ENCODE data around the gene GNAI2. TPM values are rescaled to one million over a fixed set of nuclear protein-coding genes. Genes with fewer than 3 reads are reported as not detected.
"Not testable (repeated sequence)": the region's sequence is repeated elsewhere in the genome, so short reads cannot be mapped to it uniquely, and the experiment has no call there.

The GNAI2 gene
- polyA plus RNA-seq, 12 donors, result 153 to 270 (median 174) TPM

- DNase-seq, result no peak
These were observed 7.0 kb downstream of the GNAI2 start for GRCh38 chr3:50242851-50243542.

- no peak for DNase-seq
These were observed 7.5 kb downstream of the GNAI2 start for GRCh38 chr3:50243543-50243895.

- DNase-seq, result not testable (repeated sequence)
These were observed 8.8 kb downstream of the GNAI2 start for GRCh38 chr3:50244813-50245212.

GRCh38 chr3:50245251-50245745 is 9.3 kb downstream of the GNAI2 start:
- DNase-seq, result no peak

- DNase-seq, result peak; percentile 88
These were observed 10.0 kb downstream of the GNAI2 start for GRCh38 chr3:50245831-50246516.

GRCh38 chr3:50246517-50246954 is 10.5 kb downstream of the GNAI2 start:
- DNase-seq, result no peak

- no peak for DNase-seq
These were observed 12.4 kb downstream of the GNAI2 start for GRCh38 chr3:50248387-50248786.

- no peak for DNase-seq
These were observed 13.5 kb downstream of the GNAI2 start for GRCh38 chr3:50249457-50249856.

GRCh38 chr3:50250514-50250913 is 14.5 kb downstream of the GNAI2 start:
- no peak for DNase-seq

- DNase-seq, result no peak
These were observed 15.2 kb downstream of the GNAI2 start for GRCh38 chr3:50251220-50251619.

GRCh38 chr3:50254577-50255250 is 18.7 kb downstream of the GNAI2 start:
- no peak for DNase-seq

GRCh38 chr3:50255251-50255615 is 19.2 kb downstream of the GNAI2 start:
- no peak for DNase-seq

- DNase-seq, result no peak
These were observed 21.2 kb downstream of the GNAI2 start for GRCh38 chr3:50256978-50257890.

GRCh38 chr3:50258029-50258680 is 22.2 kb downstream of the GNAI2 start:
- no peak for DNase-seq

GRCh38 chr3:50258979-50259378 is 23.0 kb downstream of the GNAI2 start:
- no peak for DNase-seq

GRCh38 chr3:50259432-50260026 is 23.5 kb downstream of the GNAI2 start:
- no peak for DNase-seq

- peak; percentile 95 for DNase-seq
These were observed 24.3 kb downstream of the GNAI2 start for GRCh38 chr3:50260027-50260941.

GRCh38 chr3:50260942-50261441 is 25.0 kb downstream of the GNAI2 start:
- no peak for DNase-seq

- no peak for DNase-seq
These were observed 25.5 kb downstream of the GNAI2 start for GRCh38 chr3:50261505-50261904.
